SW 1271 (cell line): ENCODE measurements around the gene DGKZ.
A peak's percentile ranks its signal among the peaks of the same experiment; 100 is the strongest.
"Not testable (repeated sequence)": the region's sequence is repeated elsewhere in the genome, so short reads cannot be mapped to it uniquely, and the experiment has no call there.

Source experiments
- DNase-seq, 2 experiments: peaks; one replicate each; lab custom pipeline; 2025; lab: John Stamatoyannopoulos, UW

DGKZ gene

GRCh38 chr11:46346886-46347636 lies at the start of gene DGKZ:
TSS of gene DGKZ (plus strand) at chr11:46347463. CDS start at chr11:46347660, 197 bp downstream.
- DNase-seq, result peak in 1 of 2 experiments; percentile 63

- DNase-seq, result no peak
These were observed 48.4 kb upstream of the DGKZ start for GRCh38 chr11:46298699-46299433.

GRCh38 chr11:46299451-46299961 lies 47.8 kb upstream of the DGKZ start:
- no peak for DNase-seq

- no peak for DNase-seq
These were observed 47.0 kb upstream of the DGKZ start for GRCh38 chr11:46300270-46300669.

GRCh38 chr11:46302866-46303265 lies 44.4 kb upstream of the DGKZ start:
- DNase-seq, result no peak

GRCh38 chr11:46304036-46304435 lies 43.2 kb upstream of the DGKZ start:
- DNase-seq, result not testable (repeated sequence)

GRCh38 chr11:46304605-46305179 lies 42.6 kb upstream of the DGKZ start:
- no peak for DNase-seq

- DNase-seq, result peak in 1 of 2 experiments; percentile 68
These were observed 42.0 kb upstream of the DGKZ start for GRCh38 chr11:46305295-46305694.

GRCh38 chr11:46306296-46306853 lies 40.9 kb upstream of the DGKZ start:
- no peak for DNase-seq

- no peak for DNase-seq
These were observed 39.9 kb upstream of the DGKZ start for GRCh38 chr11:46307369-46307768.

GRCh38 chr11:46307785-46308341 lies 39.4 kb upstream of the DGKZ start:
- DNase-seq, result no peak

GRCh38 chr11:46308631-46309419 lies 38.4 kb upstream of the DGKZ start:
- DNase-seq, result peak; percentile 46 to 56

GRCh38 chr11:46309814-46310259 lies 37.4 kb upstream of the DGKZ start:
- no peak for DNase-seq

- peak; percentile 28 to 71 for DNase-seq
These were observed 32.1 kb upstream of the DGKZ start for GRCh38 chr11:46315033-46315738.

- no peak for DNase-seq
These were observed 31.3 kb upstream of the DGKZ start for GRCh38 chr11:46315783-46316563.

- no peak for DNase-seq
These were observed 28.2 kb upstream of the DGKZ start for GRCh38 chr11:46319074-46319453.

GRCh38 chr11:46321757-46322156 lies 25.5 kb upstream of the DGKZ start:
- no peak for DNase-seq

GRCh38 chr11:46322759-46323158 lies 24.5 kb upstream of the DGKZ start:
- peak in 1 of 2 experiments; percentile 9 for DNase-seq

GRCh38 chr11:46326813-46327416 lies 20.3 kb upstream of the DGKZ start:
- DNase-seq, result no peak
